DMS79 treated with DMSO at 0.1 percent for 48 hours (cell line): ENCODE results near the gene RGS9BP.
"Not testable (repeated sequence)": the region's sequence is repeated elsewhere in the genome, so short reads cannot be mapped to it uniquely, and the experiment has no call there.

Source experiments
- DNase-seq: peaks from one replicate; lab custom pipeline; 2025; lab: John Stamatoyannopoulos, UW

Gene RGS9BP

DNA sequence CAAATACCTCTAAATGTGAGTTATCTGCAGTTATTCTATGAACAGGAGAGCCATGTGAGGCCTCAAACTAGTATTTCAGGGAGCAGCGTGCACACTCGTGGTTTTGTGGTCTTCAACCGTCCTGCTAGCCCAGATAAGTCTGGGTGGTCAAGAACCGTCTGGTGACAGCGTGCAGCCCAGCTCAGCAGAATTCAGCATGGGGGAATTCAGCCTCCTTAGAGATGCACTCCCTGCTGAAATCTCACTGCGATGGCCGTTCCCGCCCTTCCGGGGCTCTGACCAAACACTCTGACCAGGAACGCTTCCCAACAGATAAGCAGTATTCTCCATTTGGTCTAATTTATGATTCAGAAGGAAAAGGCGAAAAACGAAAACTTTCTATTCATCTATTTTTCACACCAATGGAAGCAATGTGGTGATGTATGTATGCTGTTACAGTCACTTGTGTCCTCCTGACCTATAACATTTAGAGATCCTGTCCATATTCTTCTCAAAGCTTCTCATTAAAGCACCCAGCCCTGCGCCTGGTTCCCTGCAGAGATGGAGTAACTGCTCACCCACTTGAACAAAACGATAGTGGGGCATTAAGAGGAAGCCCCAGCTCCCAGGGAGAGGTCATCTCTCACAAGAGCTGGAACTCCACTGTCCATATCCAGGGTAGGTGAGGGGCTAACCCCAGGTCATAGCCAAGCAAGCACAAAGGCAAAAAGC, 3.6 kb upstream of the RGS9BP start:
- no peak for DNase-seq

DNA sequence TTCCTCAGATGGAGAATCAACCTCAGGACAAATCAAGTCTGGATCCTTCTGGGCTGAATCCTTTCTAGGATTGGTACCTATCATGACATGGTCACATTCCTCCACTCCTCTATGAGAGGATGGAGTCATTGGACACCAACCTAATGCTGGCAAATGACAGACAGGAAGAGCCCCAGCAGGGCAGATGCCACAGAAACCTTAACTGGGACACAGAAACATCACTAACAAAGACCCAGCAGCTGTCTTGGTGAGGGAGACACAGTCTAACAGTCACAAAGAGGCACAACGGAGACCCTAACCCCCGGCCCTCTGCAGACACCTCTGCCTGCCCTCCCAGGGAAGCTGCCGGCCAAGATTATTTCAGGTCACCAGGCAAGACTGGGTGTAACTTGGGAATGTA, 2.8 kb upstream of the RGS9BP start:
- DNase-seq: no peak

DNA sequence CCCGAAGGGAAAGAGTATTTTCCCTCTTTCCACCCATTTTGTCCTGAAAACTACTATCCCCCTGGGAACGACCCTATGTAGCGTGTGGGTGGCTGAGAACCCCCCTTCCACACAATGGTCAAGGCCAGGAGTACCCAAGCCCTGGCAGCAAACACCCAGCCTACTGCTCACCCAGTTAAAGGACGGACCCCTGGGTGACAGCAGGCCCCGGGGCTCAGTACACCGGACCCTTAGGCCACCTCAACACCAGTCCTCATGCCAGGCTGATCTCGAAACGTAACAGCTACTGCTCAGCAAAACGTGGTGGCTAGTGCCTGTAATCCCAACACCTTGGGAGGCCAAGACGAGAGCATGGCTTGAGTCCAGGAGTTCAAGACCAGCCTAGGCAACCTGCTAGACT, 2.1 kb upstream of the RGS9BP start:
- no peak for DNase-seq

DNA sequence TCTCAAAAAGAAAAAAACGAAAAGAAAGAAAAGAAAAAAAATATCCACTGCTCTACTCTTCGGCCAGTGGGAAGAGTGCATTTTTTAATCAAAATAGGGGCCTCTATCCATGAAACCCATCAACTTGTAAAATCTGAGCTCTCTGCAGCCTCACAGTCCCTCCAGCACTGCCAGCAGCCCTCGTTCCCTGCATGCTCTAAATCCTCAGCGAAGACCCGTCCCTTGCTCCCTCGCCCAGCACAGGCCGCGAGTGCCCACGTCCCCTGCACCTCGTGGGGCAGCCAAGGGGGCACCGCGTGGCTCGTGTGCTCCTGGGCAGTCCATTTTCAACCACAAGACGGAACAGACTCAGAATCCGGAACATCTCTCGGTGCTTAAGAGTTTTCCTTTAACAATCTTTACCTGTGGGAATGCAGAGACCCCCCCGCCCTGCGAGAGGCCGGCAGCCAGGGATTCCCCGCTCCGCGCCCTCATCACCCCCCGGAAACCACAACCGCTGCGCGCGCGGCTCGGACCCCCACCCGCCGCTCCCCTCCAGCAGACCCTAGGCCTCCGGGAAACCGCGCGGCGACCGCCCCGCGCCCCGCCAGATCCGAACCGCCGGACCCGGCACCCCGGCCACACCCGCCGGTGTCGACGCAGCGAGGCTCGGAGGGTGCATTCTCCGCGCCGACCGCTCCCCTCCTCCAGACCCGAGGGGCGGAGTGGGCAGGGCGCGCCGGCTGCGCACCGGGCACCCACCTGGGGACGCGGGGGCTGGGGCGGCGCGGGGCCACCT, 1.3 kb upstream of the RGS9BP start:
- DNase-seq: no peak

DNA sequence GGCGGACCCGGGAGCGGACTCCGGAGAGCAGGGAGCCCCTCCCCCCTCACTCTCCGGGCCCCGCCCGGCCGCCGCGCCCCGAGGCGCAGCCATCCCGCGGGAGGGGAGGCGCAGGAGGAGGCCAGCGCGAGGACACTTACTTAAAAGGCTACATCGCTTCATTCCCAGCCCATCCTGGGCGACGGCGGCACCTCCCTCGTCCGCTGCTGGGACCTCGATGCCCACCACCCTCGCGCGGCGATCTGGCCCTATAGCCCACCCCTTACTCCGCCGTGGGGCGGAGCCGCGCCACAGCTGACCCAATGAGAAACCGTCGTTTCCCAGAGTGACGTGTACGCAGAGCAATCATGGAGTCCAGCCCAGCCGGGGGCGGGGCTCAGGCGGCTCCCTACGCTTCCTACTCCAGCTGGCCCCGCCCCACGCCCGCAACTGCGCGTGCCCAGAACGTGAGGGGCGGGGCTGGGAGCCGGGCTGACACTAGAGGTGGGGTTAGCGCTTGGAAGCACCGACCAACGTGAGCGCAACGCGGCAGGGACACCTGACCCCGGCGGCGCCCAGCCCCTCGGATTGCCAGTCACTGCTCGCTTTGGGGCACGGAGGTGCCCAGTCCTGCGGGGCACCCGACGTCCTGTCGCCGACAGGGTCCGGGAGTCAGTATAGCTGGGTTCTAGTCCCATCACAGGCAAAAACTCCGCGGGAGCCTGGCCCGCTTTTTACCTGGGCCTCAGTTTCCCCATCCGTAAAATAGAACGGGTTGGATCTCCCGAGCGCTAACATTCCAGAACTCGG, 523 bp upstream of the RGS9BP start, which contains the start of gene ANKRD27:
TSS of gene ANKRD27 (minus strand) at position 250 of the 789 bp plus-strand sequence. CDS start 16,165 bp downstream, outside the sequence.
- peak; percentile 98 for DNase-seq

DNA sequence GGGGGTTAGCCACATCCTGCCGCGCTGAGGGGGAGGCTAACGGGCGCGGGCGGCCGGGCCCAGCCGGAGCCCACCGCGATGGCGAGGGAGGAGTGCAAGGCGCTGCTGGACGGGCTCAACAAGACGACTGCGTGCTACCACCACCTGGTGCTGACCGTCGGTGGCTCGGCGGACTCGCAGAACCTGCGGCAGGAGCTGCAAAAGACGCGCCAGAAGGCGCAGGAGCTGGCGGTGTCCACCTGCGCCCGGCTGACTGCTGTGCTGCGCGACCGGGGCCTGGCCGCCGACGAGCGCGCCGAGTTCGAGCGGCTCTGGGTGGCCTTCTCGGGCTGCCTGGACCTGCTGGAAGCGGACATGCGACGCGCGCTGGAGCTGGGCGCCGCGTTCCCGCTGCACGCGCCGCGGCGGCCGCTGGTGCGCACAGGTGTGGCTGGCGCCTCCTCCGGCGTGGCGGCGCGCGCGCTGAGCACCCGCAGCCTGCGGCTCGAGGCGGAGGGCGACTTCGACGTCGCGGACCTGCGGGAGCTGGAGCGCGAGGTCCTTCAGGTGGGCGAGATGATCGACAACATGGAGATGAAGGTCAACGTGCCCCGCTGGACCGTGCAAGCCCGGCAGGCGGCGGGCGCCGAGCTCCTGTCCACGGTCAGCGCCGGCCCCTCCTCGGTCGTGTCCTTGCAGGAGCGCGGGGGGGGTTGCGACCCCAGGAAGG, 692 bp downstream of the RGS9BP start:
- peak; percentile 32 for DNase-seq

DNA sequence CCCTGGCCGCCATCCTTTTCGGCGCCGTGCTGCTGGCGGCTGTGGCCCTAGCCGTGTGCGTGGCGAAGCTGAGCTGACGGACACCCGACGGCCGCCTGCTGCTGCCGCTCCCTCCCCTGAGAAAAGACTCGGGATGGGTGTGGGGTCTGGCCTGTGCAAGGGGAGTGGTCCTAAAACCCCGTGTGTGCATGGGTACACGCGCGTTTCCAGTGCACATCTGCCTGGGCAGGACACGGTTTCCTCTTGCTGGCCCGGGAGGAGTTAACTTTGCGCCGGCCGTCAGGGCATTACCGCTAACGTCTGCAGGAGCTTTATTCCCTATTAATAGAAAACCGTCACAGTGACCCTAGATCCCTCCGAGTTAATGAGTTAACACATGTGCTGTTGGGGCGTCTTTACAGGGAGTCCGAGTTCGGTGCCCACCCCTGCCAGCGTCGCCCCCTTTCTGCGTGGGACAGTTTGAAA, 1.3 kb downstream of the RGS9BP start:
- DNase-seq: no peak

DNA sequence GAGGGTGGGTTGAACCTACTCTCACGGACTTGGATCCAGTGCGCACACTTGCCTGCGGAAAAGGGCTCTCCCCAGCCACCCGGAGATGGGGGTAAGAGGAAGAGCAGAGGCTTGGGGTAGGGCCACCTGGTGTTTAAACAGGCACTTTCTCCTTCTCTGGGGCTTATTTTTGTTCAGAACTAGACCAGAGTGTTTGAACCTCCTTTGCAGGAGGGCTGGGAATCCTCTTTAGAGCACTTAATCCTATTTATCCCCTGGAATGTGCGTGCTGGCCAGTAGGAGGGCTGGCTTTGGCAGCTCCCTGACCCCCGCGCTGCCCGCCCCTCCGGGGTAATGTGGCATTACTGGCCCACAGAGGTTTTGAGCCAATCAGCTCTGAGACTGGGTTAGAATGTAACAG, 2.0 kb downstream of the RGS9BP start:
- no peak for DNase-seq

DNA sequence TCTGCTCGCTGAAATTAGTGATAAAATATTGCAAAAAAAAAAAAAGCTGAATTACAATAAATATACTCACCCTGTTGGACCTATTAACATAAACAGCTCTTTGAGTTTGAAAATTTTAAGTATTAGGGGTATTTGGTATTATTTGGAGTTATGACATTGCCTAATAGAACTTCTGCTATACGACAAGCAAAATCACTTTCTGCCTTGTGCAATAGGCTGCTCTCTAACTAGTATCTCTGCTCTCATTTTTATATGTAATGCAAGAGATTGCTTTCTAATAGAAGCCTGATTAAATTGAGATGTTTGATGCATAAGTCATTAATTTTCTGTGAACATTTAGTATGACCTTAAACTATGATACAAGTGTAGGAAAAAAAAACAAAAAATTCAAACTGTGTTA, 5.3 kb downstream of the RGS9BP start:
- no peak for DNase-seq

DNA sequence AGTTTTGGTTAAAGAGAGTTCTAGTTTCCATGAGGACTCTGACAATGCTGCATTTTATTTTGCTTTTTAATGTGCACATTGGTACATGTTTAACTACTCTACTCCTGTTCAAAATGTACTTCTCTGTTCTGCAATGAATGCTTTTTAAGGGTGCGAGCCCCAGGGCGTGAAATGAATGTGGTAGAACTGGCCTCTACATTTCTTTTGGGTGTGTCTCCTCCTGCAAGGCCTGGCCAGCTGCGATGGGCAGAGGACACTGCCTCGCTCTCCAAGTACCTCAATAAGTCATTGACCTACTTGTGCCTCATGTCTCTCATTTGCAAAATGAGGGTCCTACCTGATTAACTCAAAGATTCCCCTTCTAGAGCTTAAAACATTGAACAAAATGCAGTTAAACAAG, 6.7 kb downstream of the RGS9BP start:
- DNase-seq: no peak

DNA sequence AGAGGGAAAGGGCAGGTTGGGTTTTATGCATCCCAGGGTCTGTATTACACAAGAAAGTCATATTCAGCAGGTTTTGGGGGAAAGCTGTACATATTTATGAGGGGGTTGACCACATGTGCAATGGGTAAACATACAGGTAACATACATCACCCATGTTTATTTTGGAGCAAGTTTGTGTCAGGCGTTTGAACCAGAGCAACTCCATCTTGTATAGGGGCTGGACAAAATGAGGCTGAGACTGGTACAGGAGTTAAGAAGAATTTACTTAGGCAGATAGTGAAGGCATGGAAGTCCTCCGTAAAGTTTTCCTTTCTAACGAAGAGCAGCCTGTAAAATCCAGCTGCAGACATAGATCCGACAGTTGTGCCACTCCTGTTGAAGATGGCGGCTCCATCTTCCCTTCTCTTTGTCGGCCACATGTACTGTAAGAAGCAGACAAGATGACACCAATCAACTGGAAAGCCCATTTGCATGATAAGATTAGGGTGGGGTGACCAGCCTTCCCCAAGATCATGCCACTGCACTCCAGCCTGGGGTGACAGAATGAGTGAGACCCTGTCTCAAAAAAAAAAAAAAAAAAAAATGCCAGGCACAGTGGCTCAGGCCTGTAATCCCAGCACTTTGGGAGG, 11.3 kb downstream of the RGS9BP start:
- DNase-seq: no peak

DNA sequence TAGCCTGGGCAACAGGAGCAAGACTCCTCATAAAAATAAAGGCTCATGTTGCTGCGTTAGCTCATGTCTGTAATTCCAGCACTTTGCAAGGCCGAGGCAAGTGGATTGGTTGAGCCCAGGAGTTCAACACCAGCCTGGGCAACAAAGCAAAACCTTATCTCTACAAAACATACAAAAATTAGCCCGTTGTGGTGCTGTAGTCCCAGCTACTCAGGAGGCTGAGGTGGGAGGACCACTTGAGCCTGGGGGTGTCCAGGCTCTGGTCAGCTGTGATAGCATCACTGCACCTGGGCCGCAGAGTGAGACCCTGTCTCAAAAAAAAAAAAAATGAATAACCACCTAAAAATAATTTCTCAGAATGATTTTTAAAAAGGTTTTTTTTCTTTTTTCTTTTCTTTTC, 12.0 kb downstream of the RGS9BP start:
- no peak for DNase-seq

DNA sequence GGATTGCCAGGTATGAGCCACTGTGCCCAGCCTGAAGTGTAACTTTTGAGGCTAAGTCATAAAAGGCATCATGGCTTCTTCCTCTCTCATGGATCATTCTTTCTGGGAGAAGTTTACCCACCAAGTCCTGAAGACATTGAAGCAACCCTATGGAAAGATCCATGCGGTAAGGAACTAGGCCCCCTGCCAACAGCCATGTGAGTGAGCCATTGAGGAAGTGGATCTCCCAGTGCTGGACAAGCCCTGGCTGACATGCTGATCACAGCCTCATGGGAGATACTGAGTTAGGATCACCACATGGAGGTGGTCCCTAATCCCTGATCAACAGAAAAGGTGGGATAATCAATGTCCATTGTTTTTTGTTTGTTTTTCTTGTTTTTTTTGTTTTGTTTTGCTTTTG, 12.7 kb downstream of the RGS9BP start:
- DNase-seq: no peak

DNA sequence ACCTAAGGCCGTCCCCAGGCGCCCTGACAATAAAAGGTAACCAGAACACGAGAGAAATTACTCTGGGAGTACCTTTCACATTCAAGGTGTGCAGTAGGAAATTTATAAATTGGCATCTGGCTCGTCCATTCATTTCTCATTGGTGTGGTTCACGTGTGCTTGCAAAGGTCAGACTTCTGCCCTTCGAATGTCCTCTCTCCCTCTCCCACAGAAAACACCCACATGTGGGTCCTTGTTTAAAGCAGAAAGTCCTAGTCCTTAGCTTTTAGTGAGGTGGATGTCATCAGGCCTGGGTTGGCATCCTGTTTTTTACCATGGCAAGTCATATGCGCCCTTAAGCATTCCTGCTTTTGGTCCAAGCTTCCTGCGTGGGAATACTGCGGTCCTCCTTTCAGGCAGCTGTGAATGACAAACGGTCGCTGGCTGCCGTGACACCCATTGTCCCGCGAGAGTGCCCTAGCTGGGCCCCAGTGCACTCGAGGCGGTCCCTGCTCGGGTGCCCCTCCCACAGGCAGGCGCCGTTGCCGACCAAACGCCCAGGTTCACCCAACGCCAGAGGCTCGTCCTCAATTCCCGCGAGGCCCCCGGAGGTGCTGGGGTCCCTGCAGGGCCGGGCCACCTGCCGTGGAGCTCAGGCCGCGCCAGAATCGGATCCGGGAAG, 15.8 kb downstream of the RGS9BP start, which contains the start of gene NUDT19:
TSS of gene NUDT19 (plus strand) at position 531 of the 661 bp plus-strand sequence. CDS start 140 bp downstream, outside the sequence.
- DNase-seq: peak; percentile 62

DNA sequence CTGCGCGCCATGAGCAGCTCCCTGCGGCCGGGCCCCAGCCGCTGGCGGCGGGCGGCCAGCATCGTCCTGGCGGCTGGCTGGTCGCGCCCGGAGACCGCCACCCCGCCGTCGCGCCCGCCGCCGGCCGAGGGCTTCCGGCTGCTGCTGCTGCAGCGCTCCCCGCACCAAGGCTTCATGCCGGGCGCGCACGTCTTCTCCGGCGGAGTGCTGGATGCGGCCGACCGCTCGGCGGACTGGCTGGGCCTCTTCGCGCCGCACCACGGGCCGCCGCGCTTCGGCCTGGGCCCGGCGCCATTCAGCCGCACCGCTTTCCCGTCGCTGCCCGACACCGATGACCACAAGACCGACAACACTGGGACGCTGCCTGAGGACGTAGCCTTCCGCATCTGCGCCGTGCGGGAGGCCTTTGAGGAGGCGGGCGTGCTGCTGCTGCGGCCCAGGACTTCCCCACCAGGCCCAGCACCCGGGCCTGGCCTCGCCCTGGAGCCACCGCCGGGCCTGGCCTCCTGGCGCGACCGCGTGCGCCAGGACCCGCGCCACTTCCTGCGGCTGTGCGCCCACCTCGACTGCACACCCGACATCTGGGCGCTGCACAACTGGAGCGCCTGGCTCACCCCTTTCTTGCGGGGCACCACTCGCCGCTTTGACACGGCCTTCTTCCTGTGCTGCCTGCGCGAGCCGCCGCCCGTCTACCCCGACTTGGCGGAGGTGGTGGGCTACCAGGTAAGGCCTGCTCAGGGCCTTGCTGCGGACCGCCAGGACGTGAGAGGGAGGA, 16.5 kb downstream of the RGS9BP start:
- no peak for DNase-seq

DNA sequence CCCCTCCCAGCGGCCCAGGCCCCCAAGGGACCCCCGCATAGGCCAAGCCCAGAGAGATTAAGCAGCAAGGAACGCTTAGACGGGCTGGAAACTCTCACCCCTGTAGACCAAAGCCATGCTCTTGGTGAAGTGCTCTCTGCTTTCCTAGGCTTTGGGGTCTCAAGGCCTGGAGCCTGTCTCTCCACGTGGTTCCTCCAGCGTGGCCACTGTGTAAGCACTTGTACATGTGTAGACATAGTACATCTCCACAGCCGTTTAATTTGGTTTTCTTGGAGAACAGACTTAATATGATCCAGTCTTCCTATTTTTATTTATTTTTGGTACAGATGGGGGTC, 17.0 kb downstream of the RGS9BP start:
- DNase-seq: no peak

DNA sequence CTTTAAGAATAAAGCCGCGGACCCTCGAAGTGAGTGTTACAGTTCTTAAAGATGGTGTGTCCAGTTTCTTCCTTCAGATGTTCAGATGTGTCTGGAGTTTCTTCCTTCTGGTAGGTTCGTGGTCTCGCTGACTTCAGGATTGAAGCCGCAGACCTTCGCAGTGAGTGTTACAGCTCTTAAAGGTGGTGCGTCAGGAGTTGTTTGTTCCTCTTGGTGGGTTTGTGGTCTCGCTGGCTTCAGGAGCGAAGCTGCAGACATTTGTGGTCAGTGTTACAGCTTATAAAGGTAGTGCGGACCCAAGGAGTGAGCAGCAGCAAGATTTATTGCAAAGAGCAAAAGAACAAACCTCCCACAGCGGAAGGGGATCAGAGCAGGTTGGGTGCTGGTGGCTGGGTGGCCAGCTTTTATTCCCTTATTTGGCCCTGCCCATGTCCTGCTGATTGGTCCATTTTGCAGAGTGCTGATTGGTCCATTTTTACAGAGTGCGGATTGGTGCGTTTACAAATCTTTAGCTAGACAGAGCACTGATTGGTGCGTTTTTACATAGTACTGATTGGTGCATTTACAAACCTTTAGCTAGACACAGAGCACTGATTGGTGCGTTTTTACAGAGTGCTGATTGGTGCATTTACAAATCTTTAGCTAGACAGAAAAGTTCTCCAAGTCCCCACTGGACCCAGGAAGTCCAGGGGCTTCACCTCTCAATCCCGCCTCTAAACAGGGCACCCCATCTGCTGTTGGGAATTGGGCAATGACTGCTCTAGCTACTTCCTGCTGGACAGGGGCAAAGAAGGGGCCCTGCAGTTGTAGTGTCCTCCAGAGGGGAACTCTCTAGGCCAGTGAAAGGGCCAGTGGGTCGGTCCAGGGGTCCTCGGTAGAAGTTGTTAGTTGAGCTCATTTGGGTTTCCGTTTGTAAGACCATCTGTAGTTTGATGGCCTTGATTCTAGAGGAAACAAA, 17.8 kb downstream of the RGS9BP start:
- DNase-seq: not testable (repeated sequence)

DNA sequence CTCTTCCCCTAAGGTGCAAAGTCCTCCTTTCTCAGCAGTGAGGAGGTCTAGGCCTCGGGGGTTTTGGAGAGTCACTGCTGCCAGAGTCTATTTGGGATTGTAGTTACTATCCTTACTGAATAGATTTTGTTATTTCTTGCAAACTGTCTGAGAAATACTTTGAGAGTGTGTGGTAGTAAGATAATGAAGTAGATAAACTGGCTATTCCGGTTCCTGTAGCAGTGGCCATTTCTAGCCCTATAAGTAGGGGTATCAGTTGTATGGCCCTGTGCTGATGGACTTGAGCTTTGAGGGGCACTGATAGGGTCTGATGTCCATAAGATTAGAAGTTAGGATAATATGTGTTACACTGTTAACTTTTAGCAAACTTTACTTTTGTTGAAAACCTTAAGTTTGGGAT, 18.7 kb downstream of the RGS9BP start:
- not testable (repeated sequence) for DNase-seq

DNA sequence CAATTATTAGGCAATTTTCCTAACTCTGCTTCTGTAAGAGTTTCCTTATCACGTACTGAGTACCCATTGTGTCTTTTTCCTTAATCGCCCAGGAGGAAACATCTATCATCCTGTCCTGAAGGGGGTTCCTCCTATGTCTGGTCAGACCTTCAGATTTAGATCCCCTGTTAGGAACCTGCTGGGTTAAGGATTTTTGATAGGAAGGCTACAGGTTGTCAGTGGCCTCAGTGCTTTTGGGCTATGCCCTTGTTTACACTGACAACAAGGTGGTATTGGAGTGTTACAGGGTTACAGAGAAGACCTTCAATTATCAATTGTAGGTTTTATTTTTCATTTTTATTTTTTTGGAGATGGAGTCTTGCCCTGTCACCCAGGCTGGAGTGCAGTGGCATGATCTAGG, 19.2 kb downstream of the RGS9BP start:
- DNase-seq: not testable (repeated sequence)
